Measurements from ENCODE around the gene FDXR. TPM values are rescaled to one million over a fixed set of nuclear protein-coding genes. Genes with fewer than 3 reads are reported as not detected.

The FDXR gene
- total RNA-seq, 1 donor from 2014 or later: 11.2 TPM

DNA sequence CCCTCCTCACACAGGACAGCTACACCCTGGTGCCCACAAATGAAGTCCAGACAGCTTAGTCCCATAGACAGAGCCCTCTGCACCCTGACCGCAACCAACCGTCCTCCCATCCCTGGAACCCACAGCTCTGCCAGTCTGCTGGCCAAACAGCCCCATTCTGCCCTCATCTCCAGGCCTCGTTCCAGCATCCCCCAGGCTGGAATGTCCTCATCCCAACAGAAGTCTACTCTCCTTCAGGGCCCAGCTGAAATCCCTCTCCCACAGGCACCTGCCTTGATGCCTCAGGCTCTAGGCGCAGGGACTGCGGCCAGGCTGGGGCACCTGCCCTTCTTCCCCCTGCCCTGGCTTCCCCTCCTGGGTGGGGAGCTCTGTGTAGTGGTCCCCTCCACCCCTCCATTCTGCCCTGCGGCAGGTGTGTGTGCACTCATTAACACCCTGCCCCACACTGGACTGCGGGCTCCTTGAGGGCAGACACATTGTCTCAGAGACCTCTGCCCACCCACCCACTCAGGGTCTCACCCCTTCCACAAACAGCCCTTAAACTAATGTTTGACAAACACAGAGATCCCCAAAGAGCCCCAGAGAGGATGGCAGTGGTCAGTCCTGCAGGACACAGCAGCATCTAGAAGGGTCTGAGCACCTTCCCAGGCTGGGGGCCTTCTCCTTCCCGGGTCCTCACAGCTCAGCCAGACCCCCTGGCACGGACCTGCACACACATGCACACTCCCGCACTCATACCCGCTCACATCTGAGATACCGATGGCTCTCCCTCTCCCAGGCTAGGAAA, 13.9 kb downstream of the FDXR start:
- no peak for TF ChIP-seq CTCF (IDR thresholded peaks at IDR 0.05)
- no peak for DNase-seq
- intact Hi-C loops (cut with DNase I): no loop called here
- no peak overlapping the region for H3K27ac ChIP-seq
- no peak for ATAC-seq
- peaks cover 62% of the 10 kb centered on the region for H3K27me3 ChIP-seq
- no peaks in the 10 kb centered on the region for H3K36me3 ChIP-seq
- no peaks in the 10 kb centered on the region for H3K9me3 ChIP-seq
- no peak overlapping the region for H3K4me3 ChIP-seq
- H3K4me1 ChIP-seq: peaks cover 20% of the 10 kb centered on the region

DNA sequence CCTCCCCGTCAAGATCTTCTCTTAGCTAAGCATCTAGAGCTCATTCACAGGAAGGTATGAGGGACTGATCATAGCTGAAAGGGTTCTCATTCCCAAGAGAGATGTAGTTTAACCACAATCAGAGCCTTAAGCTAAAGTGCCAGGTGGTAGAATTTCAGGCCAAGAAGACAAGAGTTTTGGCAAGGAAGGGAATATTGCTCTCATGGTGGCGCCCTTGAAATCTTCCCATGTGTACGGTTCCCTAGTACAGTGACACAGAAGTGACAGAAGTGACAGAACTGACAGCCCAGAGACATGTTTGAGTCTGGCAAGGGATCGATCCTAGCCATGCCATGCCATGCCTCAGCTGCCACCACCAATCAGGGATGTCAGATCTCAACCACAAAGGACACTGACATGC, 15.6 kb downstream of the FDXR start:
- Histone ChIP-seq H3K27me3 (peaks cover 78% of the 10 kb centered on the region), H3K27ac (no peak overlapping the region), H3K4me3 (no peak overlapping the region), H3K9me3 (no peaks in the 10 kb centered on the region), H3K36me3 (no peaks in the 10 kb centered on the region), H3K4me1 (peaks cover 29% of the 10 kb centered on the region)
- TF ChIP-seq CTCF (IDR thresholded peaks at IDR 0.05): no peak
- ATAC-seq (no peak), DNase-seq (no peak)
- intact Hi-C loops (cut with DNase I): no loop called here

- no peak for TF ChIP-seq CTCF (IDR thresholded peaks at IDR 0.05)
- H3K36me3 ChIP-seq: no peaks in the 10 kb centered on the region
- no peak overlapping the region for H3K4me3 ChIP-seq
- peaks cover 82% of the 10 kb centered on the region for H3K27me3 ChIP-seq
- ATAC-seq (no peak), DNase-seq (no peak)
- no peaks in the 10 kb centered on the region for H3K9me3 ChIP-seq
- H3K4me1 ChIP-seq: peaks cover 23% of the 10 kb centered on the region
- H3K27ac ChIP-seq: no peak overlapping the region
- intact Hi-C loops (cut with DNase I): no loop called here
Observed at GRCh38 chr17:74856112-74856511, 16.7 kb downstream of the FDXR start.

GRCh38 chr17:74855323-74855722, 17.5 kb downstream of the FDXR start:
- H3K9me3 ChIP-seq: no peaks in the 10 kb centered on the region
- no peak for ATAC-seq
- peaks cover 78% of the 10 kb centered on the region for H3K27me3 ChIP-seq
- intact Hi-C loops (cut with DNase I): no loop called here
- no peak overlapping the region for H3K27ac ChIP-seq
- no peak for TF ChIP-seq CTCF (IDR thresholded peaks at IDR 0.05)
- H3K4me1 ChIP-seq: peaks cover 15% of the 10 kb centered on the region
- DNase-seq: no peak
- no peak overlapping the region for H3K4me3 ChIP-seq
- H3K36me3 ChIP-seq: no peaks in the 10 kb centered on the region

- TF ChIP-seq CTCF (IDR thresholded peaks at IDR 0.05): no peak
- H3K27ac ChIP-seq: no peak overlapping the region
- no peaks in the 10 kb centered on the region for H3K9me3 ChIP-seq
- no peaks in the 10 kb centered on the region for H3K36me3 ChIP-seq
- H3K27me3 ChIP-seq: peaks cover 73% of the 10 kb centered on the region
- H3K4me1 ChIP-seq: peaks cover 11% of the 10 kb centered on the region
- DNase-seq (no peak), ATAC-seq (no peak)
- intact Hi-C loops (cut with DNase I): no loop called here
- H3K4me3 ChIP-seq: no peak overlapping the region
Observed at GRCh38 chr17:74854792-74855191, 18.0 kb downstream of the FDXR start.
